ENCODE measurements around the gene DMAC2L.

DNA sequence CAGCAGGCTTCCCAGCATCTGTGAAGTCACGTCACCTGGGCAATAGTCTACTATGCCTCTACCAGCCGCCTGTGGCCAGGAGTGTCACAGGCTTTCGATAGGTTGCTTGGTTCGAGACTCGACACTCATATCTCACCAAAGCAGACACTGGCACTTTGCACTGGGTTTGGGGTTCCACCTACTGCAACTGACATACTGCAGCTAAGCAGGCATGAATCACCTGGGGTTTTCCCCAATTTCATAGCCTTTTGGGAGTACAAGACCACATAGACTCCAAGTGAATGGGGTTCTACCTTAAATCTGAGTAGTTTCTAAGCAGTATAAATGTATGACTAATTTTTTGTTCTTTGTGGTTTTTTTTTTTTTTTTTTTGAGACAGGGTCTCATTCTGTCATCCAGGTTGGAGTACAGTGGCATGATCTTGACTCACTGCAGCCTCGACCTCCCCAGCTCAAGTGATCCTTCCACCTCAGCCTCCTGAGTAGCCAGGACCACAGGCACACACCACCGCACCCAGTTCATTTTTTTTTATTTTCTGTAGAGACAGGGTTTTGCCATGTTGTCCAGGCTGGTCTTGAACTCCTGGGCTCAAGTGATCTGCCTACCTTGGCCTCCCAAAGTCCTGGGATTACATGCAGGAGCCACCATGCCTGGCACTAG is 32.1 kb downstream of the DMAC2L start:
- TF ChIP-seq CTCF (IDR thresholded peaks at IDR 0.05; ENCODE audit: insufficient read depth, low read depth, low read length): no peak
- TF ChIP-seq EZH2 (IDR thresholded peaks at IDR 0.05; ENCODE audit: insufficient read depth, low read length): no peak
